GM12801 (cell line): ENCODE data around the gene BAHCC1.

Source experiments
- TF ChIP-seq, protein P1 (sequence below): IDR thresholded peaks from one replicate; pipeline ENCODE4 v1.5.1; 2011; ENCODE audit warnings: control low read depth; ENCODE audit not compliant: insufficient read length; ENCODE audit errors: extremely low read depth

Gene BAHCC1

DNA sequence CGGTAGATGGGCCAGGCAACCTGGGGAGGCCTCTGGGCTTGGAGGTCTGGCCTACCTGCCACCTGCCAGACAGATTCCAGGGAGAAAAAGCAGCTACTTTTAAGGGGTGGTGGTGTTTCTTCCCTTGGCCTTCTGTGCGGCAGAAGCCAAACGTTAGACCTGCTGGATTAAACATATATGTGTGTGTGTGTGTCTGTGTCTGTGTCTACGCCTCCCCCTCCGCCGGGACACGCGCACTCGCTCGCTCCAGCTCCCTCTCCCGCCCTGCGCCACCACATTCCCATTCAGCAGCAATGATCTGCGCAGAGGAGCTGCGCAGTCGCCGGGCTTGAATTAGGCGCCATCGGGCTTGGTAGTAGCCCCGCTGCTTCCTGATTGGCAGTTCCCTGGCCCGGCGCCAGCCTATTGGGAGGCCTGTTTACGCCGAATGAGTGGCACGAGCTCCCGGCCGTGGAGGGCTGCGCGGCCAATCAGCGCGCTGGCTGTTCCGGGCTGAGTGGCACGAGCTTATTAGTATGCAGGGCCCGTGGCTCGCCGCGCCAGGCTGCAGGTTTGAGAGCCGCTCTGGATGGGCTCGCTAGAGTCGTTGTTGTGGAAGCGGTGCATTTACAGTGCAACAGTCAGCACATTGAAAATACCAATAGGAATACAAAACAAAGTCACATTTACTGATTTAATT lies at the start of gene BAHCC1:
BAHCC1 (plus strand) TSS at position 537 of the 679 bp plus-strand sequence. CDS start 4,283 bp downstream, outside the sequence.
- TF ChIP-seq, protein P1, sequence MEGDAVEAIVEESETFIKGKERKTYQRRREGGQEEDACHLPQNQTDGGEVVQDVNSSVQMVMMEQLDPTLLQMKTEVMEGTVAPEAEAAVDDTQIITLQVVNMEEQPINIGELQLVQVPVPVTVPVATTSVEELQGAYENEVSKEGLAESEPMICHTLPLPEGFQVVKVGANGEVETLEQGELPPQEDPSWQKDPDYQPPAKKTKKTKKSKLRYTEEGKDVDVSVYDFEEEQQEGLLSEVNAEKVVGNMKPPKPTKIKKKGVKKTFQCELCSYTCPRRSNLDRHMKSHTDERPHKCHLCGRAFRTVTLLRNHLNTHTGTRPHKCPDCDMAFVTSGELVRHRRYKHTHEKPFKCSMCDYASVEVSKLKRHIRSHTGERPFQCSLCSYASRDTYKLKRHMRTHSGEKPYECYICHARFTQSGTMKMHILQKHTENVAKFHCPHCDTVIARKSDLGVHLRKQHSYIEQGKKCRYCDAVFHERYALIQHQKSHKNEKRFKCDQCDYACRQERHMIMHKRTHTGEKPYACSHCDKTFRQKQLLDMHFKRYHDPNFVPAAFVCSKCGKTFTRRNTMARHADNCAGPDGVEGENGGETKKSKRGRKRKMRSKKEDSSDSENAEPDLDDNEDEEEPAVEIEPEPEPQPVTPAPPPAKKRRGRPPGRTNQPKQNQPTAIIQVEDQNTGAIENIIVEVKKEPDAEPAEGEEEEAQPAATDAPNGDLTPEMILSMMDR, result no peak

DNA sequence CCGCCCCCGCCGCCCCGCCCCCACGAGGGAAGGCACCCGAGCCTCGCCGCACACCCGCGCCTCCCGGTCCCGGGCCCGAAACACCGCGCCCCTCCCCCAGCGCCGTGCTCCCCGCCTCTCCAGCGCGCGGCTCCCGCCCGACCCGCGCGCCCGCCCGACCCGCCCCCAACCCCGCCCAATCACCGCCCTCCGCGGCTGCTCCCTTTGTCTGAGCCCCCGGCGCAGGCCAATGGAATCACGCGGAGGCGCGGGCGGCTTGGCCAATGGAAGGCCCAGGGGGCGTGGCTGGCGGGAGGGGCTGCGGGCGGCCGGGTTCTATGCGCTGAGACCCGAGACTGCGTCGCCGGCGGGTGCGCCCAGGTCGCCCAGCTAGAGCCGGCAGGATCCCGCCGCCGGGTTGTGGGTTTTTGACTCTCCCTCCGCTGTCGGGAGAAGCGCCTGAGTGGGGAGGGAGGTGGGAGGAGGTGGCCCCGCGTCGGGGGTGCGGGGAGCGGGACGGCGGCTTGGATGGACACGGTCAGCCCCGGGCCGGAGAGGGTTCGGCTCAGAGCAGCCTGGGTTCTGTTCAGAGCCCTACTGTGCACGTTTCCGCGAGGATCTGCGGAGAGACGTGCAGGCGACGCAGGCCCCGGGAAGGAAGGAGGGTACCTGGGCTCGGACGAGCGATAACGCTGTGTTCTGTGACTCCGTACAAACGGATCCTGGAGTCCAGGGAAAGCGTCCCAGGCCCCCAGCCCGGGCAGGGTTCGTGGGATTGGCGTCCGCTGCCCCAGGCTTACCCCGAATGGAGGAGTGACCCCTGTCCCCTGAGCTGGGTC lies 49.0 kb upstream of the BAHCC1 start:
- TF ChIP-seq, protein P1, result no peak

DNA sequence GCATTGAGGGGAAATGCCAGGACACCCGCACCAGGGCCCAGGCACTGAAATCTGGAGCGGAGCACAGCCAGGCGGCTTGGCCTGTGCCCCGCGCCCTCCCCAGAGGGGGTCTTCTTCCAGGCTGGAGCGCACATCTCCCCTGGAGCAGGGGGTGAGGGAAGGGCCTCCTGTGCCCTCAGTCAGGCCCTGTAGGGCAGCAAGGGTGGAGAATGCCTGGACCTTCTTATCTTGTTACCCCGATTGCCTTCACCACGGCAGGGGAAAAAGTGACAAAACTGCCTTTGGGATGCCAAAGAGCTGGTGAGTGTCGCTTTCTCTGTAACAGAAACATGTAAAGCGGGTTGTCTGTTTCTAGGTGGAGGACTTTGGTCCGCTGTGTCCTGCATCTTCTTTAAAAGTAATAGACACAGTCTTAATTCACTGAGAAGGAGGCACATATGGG lies 48.3 kb upstream of the BAHCC1 start:
- TF ChIP-seq, protein P1, result no peak

DNA sequence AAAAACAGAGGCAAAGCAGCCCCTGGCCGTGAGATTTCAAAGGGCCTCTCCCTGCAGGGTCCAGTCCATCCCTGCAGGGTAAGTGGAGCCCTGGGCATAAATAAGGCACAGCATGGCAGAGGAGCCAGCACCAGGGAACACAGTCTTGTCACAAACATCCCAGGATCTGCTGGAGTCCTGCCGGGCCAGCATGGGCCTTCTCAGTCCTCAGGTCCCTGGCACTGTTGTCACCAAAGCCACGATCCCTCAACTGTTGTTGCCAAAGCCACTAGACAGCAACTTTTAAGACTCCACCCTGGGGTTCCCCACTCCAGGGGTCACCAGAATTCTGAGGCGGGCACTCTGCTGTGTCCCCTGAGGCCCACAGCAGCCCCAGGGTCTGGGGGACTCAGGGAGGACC lies 47.8 kb upstream of the BAHCC1 start:
- TF ChIP-seq, protein P1, result no peak

DNA sequence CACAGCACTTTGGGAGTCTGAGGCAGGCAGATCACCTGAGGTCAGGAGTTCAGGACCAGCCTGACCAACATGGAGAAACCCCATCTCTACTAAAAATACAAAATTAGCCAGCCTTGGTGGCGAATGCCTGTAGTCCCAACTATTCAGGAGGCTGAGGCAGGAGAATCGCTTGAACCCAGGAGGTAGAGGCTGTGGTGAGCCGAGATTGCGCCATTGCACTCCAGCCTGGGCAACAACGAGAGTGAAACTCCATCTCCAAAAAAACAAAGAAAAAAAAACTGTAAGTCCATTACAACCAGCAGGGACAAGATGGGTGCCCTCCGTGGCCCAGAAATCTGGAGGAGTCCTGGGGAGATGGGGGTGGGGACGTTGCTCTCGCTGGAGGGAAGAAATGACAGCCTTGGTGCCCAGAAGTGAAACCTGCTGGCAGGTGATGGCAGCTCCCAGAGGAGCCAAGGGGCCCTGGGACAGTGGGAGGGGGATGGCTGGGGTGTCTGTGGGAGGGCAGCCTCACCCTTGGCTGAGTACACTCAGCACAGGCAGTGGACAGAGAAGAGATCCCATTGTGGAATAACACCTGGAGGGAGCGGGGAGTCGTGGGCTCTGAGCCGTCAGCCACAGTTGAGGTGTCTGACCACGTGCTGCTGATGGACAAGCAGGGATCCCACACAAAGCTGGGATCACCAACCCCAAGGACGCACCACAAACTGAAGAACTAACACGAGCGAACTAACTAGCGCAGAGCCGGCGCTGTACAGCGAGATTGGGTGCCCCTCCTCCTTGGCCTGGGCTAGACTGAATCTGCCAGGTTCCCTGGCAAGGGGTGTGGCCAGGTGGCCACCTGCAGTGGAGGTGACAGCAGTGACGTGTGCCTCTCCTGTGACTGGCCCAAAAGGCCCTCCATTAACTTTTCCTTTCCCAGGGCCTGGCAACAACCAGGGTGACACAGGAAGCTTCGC lies 46.9 kb upstream of the BAHCC1 start:
- TF ChIP-seq, protein P1, result no peak

DNA sequence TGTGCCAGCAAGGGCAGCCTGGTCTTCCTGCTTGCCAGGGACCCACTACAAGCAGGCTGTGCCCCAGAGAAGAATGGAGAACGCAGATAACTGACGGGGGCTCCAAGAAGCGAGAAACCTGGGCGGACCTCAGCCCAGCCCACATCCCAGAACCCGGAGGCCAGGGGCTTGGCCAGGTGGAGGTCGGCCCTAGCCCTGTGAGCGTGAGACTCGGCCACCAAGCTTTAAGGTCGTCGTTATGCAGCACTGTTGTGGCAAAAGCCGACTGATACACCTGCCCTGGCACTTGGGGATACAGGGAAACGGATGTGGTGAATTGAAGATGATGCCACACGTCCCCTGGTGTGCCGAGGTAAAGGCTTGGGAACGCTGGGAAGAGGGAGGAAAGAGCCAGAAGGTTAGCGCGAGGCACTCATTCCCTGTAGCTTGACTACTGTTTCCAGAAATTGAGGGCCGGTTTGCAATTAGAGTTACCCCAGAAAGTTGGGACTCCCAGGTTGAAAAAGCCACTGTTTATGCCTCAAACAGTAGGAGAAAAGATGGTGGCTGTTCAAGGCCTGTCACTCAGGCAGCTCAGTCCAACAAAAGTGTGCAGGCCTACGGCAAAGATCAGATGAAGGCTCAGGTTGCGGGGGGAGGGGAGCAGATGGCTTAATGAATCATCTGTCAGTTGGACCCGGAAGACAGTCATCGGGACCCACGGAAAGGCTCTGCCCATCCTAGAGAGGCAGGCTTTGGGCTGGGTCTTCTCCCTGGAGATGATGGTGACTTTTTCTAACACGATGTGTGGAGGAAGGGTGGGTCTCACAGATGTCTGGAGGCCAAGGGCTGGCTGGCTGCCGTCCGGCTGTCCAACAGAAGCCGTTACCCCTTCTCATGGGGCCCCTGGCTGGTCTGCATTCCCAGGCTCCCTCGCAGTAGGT lies 45.6 kb upstream of the BAHCC1 start:
- TF ChIP-seq, protein P1, result no peak
